HUES48 (cell line): ENCODE data around the gene CARMIL1.

Experiments
- H3K27ac ChIP-seq: one replicate; pipeline ENCODE4 v1.7.0; 2013; ENCODE audit warnings: low read depth, low read length, inconsistent platforms
- H3K27me3 ChIP-seq: 2 replicates; pipeline ENCODE4 v1.6.1; 2013; ENCODE audit warnings: mild to moderate bottlenecking, low read length; ENCODE audit not compliant: control insufficient read depth, insufficient read depth
- H3K36me3 ChIP-seq: 2 replicates; pipeline ENCODE4 v1.6.1; 2013; ENCODE audit warnings: low read length; ENCODE audit not compliant: control insufficient read depth, insufficient read depth
- H3K4me1 ChIP-seq: 2 replicates; pipeline ENCODE4 v1.6.1; 2013; ENCODE audit warnings: mild to moderate bottlenecking, low read length; ENCODE audit not compliant: control insufficient read depth, insufficient read depth
- H3K4me3 ChIP-seq: 2 replicates; pipeline ENCODE4 v1.5.1; 2013; ENCODE audit warnings: mild to moderate bottlenecking, low read depth, low read length
- H3K9ac ChIP-seq: 2 replicates; pipeline ENCODE4 v1.6.1; 2013; ENCODE audit warnings: mild to moderate bottlenecking, low read depth, low read length, moderate library complexity
- H3K9me3 ChIP-seq: 2 replicates; pipeline ENCODE4 v1.6.1; 2013; ENCODE audit warnings: low read length; ENCODE audit not compliant: control insufficient read depth, insufficient read depth

CARMIL1 gene

GRCh38 chr6:25457516-25457915 is 178.3 kb downstream of the CARMIL1 start:
- H3K4me1 ChIP-seq, result peaks cover 16% of the 10 kb centered on the region
- no peaks in the 10 kb centered on the region for H3K27me3 ChIP-seq
- H3K27ac ChIP-seq, result no peak overlapping the region
- no peaks in the 10 kb centered on the region for H3K9me3 ChIP-seq
- H3K36me3 ChIP-seq, result peaks cover 5% of the 10 kb centered on the region; the same call in 1 of the 2 replicates
- H3K4me3 ChIP-seq, result no peak overlapping the region
- H3K9ac ChIP-seq, result no peak overlapping the region

GRCh38 chr6:25458485-25458884 is 179.3 kb downstream of the CARMIL1 start:
- H3K9me3 ChIP-seq, result no peaks in the 10 kb centered on the region
- H3K36me3 ChIP-seq, result peaks cover 5% of the 10 kb centered on the region; the same call in 1 of the 2 replicates
- no peak overlapping the region for H3K27ac ChIP-seq

DNA sequence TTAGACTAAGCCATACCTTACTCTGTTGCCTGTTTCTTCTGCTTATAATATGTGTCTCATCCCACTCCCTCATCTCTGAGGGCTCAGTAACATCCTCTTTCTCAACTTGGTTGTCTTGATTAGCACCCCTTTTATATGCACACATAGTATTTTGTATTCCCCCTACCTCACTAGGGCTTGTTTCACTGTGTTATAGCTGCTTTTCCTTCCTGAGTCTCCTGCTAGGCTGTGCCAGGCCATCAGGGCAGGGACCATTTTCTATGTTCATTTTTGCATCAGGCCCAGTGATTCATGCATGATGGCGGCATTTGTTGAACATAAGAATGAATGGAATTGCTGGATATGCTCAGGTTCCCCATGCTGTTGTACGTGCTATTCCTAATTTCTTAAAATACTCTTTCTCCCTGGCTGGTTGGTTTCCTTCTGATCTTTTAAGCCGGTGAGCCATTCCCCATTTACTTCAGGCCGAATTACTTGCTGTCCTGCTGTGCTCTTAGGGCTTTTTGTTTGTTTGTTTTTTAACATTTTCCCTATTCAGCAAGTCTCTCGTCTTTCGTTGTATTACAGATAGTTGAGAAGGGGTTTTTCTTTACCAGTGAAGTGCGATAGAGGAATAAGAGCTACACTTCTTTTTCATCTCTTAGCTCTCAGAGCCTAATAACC is 183.2 kb downstream of the CARMIL1 start:
- no peaks in the 10 kb centered on the region for H3K27me3 ChIP-seq

More at GRCh38 chr6:25458485-25458884, 179.3 kb downstream of the CARMIL1 start:
- Histone ChIP-seq H3K4me3 (no peak overlapping the region), H3K4me1 (peaks cover 26% of the 10 kb centered on the region), H3K9ac (no peak overlapping the region), H3K27me3 (no peaks in the 10 kb centered on the region)

DNA sequence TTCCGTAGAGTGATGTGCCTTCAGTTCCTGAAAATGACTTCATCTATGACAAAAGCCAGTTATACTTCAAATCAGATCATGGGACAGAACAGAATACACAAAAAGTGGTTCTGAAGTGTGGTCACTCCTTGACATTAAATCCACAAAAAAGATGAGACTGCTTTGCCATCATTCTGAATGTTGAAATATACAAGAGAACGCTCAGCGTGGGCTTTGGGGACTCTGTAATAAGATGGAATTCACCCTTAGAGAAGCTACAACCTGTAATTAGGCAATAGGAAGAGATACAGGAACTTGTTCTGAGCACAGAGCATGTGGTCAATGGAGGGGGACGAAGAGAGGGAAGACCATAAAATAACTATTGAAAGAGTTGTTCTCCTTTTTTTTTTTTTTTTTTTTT is 184.3 kb downstream of the CARMIL1 start:
- H3K36me3 ChIP-seq, result peaks cover 7% of the 10 kb centered on the region; the same call in 1 of the 2 replicates
- no peak overlapping the region for H3K4me3 ChIP-seq
- peaks cover 38% of the 10 kb centered on the region for H3K4me1 ChIP-seq
- H3K9ac ChIP-seq, result no peak overlapping the region
- no peak overlapping the region for H3K27ac ChIP-seq
- no peaks in the 10 kb centered on the region for H3K9me3 ChIP-seq
- H3K27me3 ChIP-seq, result no peaks in the 10 kb centered on the region

More for the DNA sequence above, 183.2 kb downstream of the CARMIL1 start:
- Histone ChIP-seq H3K4me1 (peaks cover 38% of the 10 kb centered on the region), H3K9me3 (no peaks in the 10 kb centered on the region), H3K9ac (no peak overlapping the region), H3K36me3 (peaks cover 7% of the 10 kb centered on the region; the same call in 1 of the 2 replicates), H3K4me3 (peak overlapping the region; percentile 40), H3K27ac (peak overlapping the region; percentile 80)

- peaks cover 38% of the 10 kb centered on the region for H3K4me1 ChIP-seq
- H3K4me3 ChIP-seq, result no peak overlapping the region
- H3K36me3 ChIP-seq, result peaks cover 7% of the 10 kb centered on the region; the same call in 1 of the 2 replicates
- H3K9ac ChIP-seq, result no peak overlapping the region
- H3K27ac ChIP-seq, result no peak overlapping the region
- no peaks in the 10 kb centered on the region for H3K27me3 ChIP-seq
- H3K9me3 ChIP-seq, result no peaks in the 10 kb centered on the region
These were observed 185.1 kb downstream of the CARMIL1 start for GRCh38 chr6:25464225-25464624.

DNA sequence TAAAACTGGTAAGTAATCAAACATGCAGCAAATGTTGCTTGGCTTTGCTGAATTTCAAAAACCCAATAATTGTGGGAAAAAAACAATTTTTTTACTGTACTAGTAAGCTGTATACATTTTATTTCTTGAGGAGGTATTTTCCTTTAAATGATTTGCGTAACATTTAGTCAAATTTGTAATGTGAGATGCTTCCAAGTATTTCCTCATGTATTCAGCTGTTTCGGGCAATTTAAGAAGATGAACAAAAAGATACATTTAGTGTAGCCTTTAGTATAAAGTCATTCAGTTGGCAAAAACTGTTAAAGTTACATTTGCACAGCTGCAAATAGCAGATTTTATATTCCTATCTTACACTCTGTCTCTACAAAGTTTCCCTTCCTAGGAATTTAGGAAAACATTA is 186.8 kb downstream of the CARMIL1 start:
- no peak overlapping the region for H3K9ac ChIP-seq
- peaks cover 7% of the 10 kb centered on the region; the same call in 1 of the 2 replicates for H3K36me3 ChIP-seq
- H3K9me3 ChIP-seq, result no peaks in the 10 kb centered on the region
- H3K4me1 ChIP-seq, result peaks cover 38% of the 10 kb centered on the region
- no peak overlapping the region for H3K4me3 ChIP-seq
- H3K27ac ChIP-seq, result no peak overlapping the region
- H3K27me3 ChIP-seq, result no peaks in the 10 kb centered on the region

DNA sequence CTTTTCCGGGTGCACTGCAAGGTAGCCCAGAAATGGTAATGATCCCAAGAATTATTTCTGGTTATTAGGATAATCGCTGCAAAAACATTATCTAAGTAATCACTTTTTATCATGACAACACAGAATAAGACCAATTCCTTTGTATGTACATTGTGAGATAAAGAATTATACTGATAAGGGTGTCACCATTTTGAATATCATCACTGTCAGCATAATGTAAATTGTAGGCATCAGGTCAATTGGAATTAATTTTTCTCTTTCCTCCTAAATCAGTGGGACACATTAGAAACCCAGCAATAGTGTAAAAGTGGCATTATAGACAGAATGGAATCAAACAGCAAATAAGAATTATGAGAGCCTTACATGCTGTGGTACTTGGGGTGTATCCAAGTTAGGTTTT is 189.7 kb downstream of the CARMIL1 start:
- H3K36me3 ChIP-seq, result peaks cover 16% of the 10 kb centered on the region; the same call in 1 of the 2 replicates
- H3K9me3 ChIP-seq, result no peaks in the 10 kb centered on the region
- no peak overlapping the region for H3K4me3 ChIP-seq
- H3K9ac ChIP-seq, result no peak overlapping the region
- H3K27ac ChIP-seq, result no peak overlapping the region
- no peaks in the 10 kb centered on the region for H3K27me3 ChIP-seq
- H3K4me1 ChIP-seq, result peaks cover 11% of the 10 kb centered on the region

DNA sequence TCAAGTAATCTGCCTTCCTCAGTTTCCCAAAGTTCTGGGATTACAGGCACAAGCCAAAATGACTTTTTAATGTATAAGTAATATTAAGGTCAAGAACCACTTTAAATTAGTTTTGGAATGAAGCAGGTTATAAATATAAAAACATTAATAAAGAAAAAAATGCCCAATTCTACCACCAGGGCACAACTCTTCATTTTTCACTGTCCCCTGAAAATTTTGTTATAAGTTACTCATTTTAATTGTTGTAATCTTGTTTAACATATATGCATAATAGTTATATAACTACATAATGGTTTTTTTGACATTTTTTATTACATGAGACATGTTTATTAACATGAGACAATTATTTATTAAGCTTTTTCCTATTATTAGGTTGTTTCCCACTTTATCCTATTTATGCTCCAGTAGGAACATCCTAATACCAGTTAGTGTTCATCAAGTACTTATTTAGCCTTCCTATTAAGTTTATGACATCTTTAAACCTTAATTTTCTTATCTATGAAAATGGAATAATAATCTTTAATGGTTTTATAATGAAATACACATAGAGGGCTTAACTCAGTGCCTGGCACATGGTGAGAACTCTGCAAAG is 190.7 kb downstream of the CARMIL1 start:
- Histone ChIP-seq H3K4me3 (no peak overlapping the region), H3K27ac (no peak overlapping the region), H3K27me3 (no peaks in the 10 kb centered on the region), H3K9ac (no peak overlapping the region), H3K9me3 (no peaks in the 10 kb centered on the region), H3K4me1 (peaks cover 2% of the 10 kb centered on the region), H3K36me3 (peaks cover 21% of the 10 kb centered on the region; the same call in 1 of the 2 replicates)

GRCh38 chr6:25472306-25472705 is 193.1 kb downstream of the CARMIL1 start:
- no peak overlapping the region for H3K9ac ChIP-seq
- H3K4me1 ChIP-seq, result no peaks in the 10 kb centered on the region
- peaks cover 20% of the 10 kb centered on the region for H3K36me3 ChIP-seq
- H3K27ac ChIP-seq, result no peak overlapping the region
- H3K9me3 ChIP-seq, result no peaks in the 10 kb centered on the region
- H3K27me3 ChIP-seq, result no peaks in the 10 kb centered on the region
- H3K4me3 ChIP-seq, result no peak overlapping the region

DNA sequence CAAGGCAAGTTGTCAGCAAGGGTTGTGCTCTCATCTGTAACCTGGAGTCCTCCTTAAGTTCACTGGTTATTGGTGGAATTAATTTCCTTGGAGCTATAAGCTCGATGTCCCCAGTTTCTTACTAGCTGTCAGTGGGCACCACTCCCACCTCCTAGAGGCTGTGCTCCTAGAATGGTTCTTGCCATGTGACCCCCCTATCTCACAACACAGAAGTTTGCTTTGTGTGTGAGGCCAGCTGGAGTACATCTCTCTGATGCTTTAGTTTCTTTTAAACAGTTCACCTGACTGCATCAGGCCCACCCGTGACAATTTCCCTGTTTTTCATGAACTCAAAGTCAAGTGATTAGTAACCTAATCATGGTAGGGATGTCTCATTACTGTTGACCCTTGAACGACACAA is 193.7 kb downstream of the CARMIL1 start:
- Histone ChIP-seq H3K4me1 (no peaks in the 10 kb centered on the region), H3K36me3 (peaks cover 20% of the 10 kb centered on the region), H3K4me3 (no peak overlapping the region), H3K27me3 (no peaks in the 10 kb centered on the region), H3K9ac (no peak overlapping the region), H3K27ac (no peak overlapping the region), H3K9me3 (no peaks in the 10 kb centered on the region)

- H3K9ac ChIP-seq, result no peak overlapping the region
- H3K36me3 ChIP-seq, result peaks cover 20% of the 10 kb centered on the region
- H3K27me3 ChIP-seq, result no peaks in the 10 kb centered on the region
- no peaks in the 10 kb centered on the region for H3K4me1 ChIP-seq
- no peak overlapping the region for H3K4me3 ChIP-seq
- H3K27ac ChIP-seq, result no peak overlapping the region
- H3K9me3 ChIP-seq, result no peaks in the 10 kb centered on the region
These were observed 194.3 kb downstream of the CARMIL1 start for GRCh38 chr6:25473447-25473846.
